Glomerular visceral epithelial cell (primary cell): ENCODE data around the gene MYBPC2.
"Not testable (repeated sequence)": the region's sequence is repeated elsewhere in the genome, so short reads cannot be mapped to it uniquely, and the experiment has no call there.

Experiments used
- DNase-seq: peaks from one replicate; pipeline ENCODE4 v3.0.0-alpha.2; 2016; ENCODE audit errors: extremely low spot score

The MYBPC2 gene

GRCh38 chr19:50459638-50460037, 26.9 kb downstream of the MYBPC2 start:
- DNase-seq = no peak

- peak; percentile 84 for DNase-seq
Observed at GRCh38 chr19:50460161-50460765, 27.6 kb downstream of the MYBPC2 start.

GRCh38 chr19:50461066-50461875, 28.6 kb downstream of the MYBPC2 start:
- peak; percentile 80 for DNase-seq

GRCh38 chr19:50462970-50463369, 30.3 kb downstream of the MYBPC2 start:
- no peak for DNase-seq

DNA sequence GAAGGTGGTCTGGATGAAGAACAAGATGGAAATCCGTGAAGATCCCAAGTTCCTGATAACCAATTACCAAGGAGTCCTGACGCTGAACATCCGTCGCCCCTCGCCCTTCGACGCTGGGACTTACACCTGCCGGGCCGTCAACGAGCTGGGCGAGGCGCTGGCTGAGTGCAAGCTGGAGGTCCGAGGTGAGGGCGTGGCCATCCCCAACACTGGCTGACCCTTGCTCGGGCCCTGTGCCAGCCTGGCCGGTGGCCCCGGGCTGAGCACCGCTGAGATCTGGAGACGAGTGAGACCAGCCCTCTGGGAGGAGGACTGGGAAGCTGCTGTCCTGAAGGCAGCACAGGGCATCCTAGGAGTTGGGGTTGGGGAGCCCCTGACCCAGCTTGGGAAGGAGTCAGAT, 31.7 kb downstream of the MYBPC2 start:
- no peak for DNase-seq

- no peak for DNase-seq
Observed at GRCh38 chr19:50465000-50465399, 32.3 kb downstream of the MYBPC2 start.

DNA sequence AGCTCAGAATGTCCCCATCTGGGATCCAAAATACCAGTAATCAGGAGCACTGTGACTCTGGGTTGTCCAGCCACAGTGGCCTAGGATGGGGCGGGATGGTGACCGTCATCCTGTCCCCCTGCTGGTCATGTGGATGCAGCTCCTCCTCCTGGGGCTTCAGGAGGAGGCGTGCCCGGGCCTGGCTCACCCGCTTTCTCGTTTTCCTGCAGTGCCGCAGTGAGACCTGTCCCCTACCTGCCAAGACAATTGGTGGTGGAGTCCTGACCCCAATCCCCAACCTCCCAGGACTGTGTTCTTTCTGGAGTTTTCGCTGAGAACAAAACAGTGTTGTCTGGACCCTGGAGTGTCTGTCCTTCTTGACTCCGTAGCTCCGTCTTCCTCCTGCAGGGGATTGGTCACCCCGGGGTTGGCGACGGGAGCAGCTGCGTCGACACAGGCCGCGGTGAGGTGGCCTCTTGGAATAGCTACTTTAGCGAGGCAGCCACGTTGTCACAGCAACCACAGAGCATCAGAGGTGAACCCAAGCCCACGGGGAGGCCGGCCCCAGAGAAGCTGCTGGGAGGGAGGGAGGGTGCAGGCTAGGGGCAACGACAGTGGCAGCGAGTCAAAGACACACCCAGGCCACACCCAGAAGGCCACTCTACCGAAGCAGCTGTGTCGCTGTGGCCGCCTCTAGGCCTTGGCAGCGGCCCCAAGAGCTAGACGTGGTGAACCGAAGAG, 33.5 kb downstream of the MYBPC2 start:
- DNase-seq = no peak

DNA sequence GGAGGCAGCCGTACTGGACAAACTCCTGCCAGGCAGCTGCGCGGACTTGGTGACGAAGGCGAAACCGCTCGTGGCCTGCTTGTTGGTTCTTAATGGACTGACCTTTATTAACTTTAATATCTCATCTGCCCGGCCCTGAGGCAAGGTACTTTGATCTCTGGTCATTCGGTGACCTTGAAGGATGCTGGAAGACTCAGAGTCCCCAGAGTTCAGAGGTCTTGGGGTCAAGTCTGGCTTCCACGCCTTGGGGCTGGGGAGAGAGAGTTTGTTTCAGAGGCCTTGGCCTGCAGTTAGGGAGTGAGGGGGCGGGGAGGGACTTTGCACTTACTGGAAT, 34.0 kb downstream of the MYBPC2 start:
- DNase-seq = no peak

DNA sequence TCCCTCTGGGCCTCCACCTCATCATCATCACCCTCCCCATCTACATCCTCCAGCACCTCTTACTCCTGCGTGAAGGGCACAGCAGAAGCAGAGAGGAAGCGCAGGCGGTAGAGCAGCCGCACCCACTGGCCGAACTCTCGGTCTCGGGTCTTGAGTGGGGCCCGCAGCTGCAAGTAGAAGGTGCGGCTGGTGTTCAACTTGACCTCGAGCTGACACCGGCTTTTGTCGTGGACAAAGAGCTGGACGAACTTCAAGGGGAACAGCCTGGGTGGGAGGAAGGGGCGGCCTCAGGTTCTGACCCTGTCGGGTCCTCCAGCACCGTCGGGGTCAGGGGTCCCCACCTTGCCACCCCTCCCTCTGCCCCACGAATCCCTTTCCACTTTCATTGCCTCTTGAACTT, 34.9 kb downstream of the MYBPC2 start:
- DNase-seq = no peak

DNA sequence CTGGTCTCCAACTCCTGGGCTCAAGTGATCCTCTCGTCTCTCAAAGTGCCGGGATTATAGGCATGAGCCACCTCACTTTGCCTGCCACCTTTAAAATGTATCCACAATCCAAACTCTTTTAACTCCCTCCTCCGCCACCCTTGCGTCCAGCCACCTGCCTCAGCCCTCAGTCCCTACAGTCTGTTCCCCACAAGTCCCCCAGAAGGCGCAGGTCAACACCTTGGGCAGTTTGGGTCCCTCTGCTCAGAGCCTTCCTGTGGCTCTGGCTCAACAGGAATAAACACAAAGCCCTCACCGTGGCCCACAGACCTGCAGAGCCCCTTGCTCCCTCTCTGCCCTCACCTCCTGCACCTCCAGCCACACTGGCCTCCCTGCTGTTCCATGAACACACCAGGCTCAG, 36.1 kb downstream of the MYBPC2 start:
- DNase-seq = no peak

DNA sequence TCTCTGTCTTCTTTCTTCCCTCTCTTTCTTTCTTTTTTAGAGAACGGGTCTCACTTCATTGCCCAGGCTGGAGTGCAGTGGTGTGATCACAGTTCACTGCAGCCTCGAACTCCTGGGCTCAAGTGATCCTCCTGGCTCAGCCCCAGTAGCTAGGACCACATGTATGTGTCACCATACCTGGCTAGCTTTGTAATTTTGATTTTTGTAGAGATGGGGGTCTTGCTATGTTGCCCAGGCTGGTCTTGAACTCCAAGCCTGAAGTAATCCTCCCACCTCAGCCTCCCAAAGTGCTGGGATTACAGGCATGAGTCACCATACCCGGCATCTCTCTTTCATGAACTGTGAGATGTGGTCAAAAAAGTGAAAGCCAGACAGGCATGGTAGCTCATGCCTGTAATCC, 40.6 kb downstream of the MYBPC2 start:
- DNase-seq = not testable (repeated sequence)

DNA sequence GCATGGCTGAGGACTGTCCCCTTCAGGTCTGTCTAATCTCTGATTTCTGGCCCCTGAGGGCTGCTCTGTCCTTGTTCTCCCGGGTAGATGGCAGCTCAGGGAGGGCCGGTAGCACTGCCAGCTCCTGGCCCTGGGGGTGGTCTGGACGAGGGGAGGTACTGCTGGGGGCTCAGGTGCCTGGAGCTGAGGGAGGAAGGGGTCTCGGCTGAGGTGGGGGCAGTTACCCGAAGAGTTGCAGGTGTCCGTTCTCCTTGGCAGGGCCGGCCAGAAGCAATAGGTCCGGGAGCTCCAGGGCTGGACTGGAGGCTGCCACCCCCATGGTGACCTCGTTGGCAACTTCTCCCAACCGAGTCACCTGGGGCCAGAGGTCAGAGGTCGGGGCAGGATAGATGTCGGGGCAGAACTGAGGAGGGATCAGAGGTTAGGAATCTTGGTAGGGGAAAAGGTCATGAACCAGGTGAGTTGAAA, 42.4 kb downstream of the MYBPC2 start:
- no peak for DNase-seq

DNA sequence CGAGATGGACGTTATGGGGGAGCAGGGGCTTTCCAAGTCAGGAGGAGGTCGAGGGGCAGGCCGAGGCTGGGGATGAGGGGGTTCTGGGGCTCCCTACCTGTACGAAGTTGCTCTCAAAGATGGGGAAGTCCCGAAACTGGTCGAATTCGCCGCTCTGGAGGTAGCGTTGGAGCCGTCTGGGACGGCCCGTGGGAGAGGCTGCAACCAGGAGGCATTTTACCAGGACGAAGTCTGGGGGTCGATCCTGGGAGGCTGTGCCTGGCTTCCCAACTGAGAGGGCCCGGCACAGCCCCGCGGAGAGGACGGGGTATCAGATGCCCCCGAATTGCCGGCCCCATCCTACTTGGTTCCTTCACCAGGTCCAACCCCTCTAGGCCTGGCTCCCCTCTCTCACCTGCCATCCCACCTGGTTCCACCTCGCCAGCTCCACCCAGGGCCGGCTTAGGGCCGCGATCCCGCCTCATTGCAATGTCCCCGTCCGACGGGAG, 43.1 kb downstream of the MYBPC2 start:
- no peak for DNase-seq

DNA sequence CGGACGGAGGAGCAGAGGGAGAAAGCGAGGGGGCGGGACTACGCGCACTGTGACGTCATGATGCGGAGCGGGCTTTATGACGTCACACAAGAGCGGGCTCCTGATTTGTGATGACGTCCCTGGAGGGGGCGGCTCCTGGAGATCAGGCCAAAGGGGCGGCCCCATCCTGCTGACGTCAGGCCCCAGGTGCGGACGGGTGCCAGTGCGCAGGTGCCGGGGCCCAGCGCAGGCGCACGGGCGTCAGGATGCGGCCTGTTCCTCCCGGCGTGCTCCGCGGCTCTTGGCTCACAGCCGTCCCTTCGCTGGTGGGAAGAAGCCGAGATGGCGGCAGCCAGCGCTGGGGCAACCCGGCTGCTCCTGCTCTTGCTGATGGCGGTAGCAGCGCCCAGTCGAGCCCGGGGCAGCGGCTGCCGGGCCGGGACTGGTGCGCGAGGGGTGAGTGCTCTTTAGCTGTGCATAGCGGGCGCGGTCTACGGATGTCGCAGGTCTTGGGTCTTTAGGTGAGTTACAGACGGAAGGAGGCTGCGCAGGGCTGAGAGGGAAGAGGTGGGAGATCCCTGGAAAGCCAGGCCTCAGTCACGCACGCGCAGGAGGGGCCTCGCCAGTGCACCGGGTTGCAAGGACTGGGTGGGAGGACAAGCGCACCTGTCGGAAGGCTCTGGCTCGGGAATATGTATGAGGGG, 43.7 kb downstream of the MYBPC2 start, which contains the start of the genes EMC10 and GARIN5A:
Gene EMC10, plus strand, starts transcription at position 284 of the 683 bp plus-strand sequence. Its CDS starts 38 bp downstream, at position 322.
Gene GARIN5A, minus strand, starts transcription at position 625 of the 683 bp plus-strand sequence. Its CDS starts 460 bp downstream, at position 165.
- peak; percentile 95 for DNase-seq

DNA sequence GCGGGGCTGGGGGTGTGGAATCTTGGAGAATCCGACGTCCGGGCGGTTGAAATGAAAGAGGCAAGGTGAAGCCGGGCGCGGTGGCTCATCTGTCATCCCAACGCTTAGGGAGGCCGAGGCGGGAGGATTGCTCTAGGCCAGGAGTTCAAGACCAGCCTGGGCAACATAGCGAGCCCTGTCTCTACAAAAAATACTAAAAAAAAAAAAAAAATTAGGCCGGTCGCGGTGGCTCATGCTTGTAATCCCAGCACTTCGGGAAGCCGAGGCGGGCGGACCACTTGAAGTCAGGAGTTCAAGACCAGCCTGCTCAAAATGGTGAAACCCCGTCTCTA, 44.2 kb downstream of the MYBPC2 start:
- DNase-seq = no peak

DNA sequence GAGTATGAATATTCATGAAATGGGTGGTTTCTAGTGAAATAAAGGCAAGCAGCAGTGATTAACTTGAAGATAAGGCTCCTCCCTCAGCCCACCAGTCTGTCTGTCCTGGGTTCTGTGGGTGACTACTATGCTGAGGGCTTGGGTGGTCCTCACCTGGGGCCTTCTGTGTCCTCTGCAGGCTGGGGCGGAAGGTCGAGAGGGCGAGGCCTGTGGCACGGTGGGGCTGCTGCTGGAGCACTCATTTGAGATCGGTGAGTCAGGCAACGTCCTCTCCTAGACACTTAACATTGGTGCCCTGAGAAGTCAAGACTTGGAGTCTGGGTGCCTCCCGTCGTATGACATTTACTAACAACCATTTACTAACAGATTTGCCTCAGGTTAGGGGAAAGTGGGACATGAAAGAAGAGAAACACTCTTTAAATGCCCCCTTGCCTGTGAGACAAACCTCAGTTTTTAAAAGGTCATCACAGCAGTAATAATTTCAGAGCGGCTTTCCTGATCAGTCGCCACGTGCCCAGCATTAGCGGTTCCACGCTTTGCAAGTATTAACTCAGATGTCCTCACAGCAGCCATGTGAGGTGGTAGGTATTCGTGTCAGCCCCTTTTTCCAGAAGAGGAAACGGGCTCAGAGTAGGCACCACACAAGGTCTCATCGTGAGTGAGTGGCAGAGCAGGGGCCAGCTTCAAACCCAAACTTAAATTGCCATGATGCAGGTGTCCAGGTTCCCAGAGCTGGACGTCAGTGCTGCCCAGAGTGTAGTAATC, 45.2 kb downstream of the MYBPC2 start:
- DNase-seq = no peak

DNA sequence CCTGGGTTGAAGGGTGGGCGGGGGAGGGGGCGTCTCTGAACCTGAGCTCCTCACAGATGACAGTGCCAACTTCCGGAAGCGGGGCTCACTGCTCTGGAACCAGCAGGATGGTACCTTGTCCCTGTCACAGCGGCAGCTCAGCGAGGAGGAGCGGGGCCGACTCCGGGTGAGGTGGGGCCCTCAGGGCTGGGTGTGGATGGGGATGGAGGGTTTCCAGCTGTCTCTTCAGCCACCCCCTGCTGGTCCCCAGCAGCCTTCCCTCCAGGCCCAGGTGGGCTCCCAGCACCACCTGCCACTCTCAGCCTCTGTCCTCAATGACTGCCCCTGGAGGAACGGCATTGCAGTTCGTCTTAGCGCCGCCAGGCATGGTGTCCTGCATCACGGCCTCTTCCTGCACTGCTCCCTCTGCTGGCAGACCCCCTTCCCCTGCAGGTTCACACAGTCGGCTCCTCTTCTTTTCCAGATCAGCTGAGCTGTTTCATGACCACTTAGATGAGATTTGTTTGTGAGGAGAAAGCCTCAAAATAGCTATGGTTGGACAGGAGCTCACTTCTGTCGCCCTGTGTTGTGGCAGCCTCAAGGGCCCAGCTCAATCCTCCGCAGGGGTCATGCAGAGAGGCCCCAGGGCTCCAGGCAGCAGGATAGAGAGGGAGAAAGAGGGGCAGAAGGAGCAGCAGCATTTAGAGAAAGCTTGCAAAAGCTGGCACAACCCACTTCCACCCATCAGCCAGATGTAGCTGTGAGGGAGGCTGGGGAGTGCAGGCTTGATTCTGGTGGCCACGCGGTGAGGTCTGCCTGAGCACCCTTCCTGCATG, 46.4 kb downstream of the MYBPC2 start:
- no peak for DNase-seq

DNA sequence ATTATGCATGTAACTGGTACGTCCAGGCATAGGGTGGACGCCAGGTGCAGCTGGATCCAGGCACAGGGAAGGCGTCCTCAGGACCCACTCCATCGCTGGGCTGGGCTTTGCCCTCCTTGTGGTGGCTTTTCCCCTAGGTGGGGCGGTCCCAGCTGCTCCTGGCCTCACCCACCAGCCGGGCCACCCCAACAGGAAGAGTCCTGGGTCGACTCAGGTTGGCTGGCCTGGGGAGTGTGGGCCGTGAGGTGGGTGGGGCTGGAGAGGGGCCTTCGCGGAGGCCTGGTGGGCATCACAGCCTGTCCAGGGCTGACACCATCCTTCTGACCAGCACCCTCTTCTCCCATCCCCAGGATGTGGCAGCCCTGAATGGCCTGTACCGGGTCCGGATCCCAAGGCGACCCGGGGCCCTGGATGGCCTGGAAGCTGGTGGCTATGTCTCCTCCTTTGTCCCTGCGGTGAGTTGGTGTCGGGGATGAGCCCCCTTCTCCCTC, 47.1 kb downstream of the MYBPC2 start:
- DNase-seq = no peak

GRCh38 chr19:50480281-50481111, 47.8 kb downstream of the MYBPC2 start:
- DNase-seq = no peak
